DMS 273 (cell line): ENCODE results near the gene ATRNL1.

Source experiments
- DNase-seq: peaks from one replicate; lab custom pipeline; 2025; ENCODE audit not compliant: unreplicated experiment; lab: John Stamatoyannopoulos, UW

The ATRNL1 gene

GRCh38 chr10:115942101-115942500 lies 848.9 kb downstream of the ATRNL1 start:
- no peak for DNase-seq

GRCh38 chr10:115944538-115944937 lies 851.4 kb downstream of the ATRNL1 start:
- no peak for DNase-seq

DNA sequence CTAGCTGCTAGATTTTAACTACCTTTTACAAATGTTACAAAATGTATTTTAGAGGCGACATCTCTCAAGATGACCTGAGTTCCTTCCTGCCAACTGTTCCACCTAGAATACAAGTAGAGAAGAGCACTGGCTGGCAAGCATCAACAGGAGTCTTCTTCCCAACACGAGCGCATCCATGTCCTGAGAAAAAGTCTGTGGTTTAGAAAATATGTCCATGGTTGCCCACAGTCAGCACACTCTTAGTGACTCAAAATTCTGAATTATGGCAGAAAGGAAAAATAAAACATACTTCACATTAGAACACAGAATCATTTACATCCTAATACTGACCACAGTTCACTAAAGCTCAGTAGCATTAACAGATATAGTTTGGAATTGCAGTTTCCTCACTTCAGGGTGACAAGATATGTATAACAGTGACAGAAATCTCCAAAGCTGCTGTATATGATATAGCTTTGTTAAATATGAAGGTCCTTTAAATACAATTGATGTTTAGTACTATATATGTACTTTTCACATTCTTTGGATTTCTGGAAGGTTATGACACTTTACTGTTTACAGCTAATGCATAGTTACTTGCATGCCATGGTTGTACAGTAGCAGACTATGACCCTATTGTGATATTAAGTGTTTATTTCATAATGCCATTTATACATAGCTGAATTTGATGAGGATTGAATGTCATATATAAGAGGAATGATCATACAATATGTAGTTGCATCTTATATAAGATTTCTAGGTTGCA lies 852.7 kb downstream of the ATRNL1 start:
- no peak for DNase-seq

DNA sequence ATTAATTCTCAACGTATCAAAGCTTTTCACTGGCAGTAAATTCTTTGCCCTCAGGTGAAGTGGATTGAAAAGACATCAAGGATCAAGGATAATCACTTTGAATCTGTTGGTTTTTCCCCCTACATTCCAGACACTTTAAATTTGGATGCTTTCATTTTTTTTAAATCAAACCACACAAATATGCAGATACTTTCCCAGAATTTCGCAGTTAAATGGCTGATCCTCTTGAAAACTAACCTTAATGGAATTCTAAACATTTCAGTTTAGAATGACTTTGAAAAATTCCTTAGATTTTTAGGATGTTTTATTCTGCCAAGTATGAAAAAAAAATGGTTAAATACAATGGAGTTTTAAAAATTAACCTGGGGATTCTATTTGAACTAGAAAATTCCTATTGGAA lies 853.9 kb downstream of the ATRNL1 start:
- DNase-seq = no peak

- DNase-seq = peak; percentile 42
These were observed 855.3 kb downstream of the ATRNL1 start for GRCh38 chr10:115948465-115948864.

DNA sequence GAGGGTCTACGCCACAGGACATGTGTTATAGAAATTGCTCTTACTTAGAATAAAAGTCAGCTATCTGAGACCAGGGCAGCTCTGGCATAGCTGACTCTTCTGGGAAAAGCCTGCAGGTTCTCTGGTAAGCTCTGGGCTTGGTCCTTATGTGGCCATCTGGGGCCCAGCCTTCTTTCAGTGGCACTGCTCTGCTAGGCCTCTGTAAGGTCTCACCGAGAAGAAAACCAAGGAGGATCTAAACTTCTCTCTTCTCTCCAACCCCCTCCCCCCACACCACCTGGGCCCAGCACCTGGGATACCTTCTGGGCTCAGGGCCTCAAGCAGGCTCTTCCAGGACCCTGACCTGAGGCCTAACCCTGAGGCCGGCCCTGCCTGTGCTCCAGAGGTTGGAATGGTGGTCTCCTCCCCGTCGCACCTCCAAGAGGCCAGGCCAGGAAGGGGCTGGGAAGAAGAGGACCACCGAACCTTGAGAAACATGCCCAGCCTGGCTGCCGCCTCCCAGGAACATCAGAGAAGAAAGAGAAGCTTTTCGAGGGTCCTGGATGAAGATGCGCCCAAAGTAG lies 856.2 kb downstream of the ATRNL1 start:
- peak; percentile 2 for DNase-seq

GRCh38 chr10:115950320-115950719 lies 857.2 kb downstream of the ATRNL1 start:
- DNase-seq = no peak

DNA sequence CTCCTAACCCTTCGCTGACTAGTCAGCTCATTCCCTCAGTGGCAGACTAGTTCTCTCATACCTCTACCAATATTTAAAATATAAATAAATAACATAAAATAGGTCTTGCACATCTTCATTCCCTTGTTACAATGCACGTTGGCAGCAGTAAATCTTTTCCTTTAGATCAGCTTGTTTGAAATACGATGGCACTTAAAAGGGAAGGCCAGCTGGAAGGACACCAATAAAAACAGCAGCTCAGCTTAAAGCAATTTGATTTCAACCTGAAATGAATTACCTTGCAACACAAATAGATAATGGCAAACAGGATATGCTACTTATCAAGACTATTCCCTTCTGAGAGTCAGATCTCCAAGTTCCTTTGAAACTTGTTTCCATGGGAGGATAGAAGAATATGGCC lies 858.1 kb downstream of the ATRNL1 start:
- DNase-seq = no peak

- no peak for DNase-seq
These were observed 860.1 kb downstream of the ATRNL1 start for GRCh38 chr10:115953281-115953680.

- no peak for DNase-seq
These were observed 860.8 kb downstream of the ATRNL1 start for GRCh38 chr10:115953968-115954367.

DNA sequence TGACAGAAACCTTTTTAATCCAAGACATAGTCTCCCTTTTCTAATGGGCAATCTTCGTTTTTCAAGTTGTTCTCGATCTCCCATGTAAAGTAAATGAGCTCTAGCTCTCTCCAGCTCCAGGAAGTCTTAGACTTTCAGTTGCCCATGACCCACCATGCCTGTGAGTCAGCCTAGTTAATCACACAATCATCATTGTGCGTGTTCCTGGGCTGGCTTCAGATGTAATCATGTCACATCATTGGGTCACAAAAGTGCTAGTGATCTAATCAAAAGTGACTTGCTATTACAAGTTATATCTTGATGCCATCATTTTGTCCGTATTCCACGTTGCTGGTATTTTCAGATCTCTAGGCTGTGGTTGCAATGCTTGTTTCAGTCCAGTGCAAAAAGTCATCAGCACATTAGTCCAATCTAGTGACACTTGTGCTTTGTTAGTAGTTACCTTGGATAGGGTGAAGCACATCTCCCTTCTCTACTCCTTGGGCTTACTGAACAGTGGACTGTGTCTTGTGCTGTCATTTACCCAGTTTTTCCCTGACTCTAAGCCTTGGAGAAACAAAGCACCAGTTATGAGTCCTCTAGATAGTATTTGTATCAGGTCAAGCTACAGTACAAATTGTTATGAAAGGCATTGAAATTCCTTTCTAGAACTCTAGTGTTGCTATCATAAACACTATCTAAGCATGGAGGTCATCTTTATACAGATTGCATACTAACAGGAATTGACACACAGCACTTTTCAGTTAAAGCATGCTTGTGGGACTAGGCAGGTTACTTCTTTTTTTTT lies 863.3 kb downstream of the ATRNL1 start:
- no peak for DNase-seq

DNA sequence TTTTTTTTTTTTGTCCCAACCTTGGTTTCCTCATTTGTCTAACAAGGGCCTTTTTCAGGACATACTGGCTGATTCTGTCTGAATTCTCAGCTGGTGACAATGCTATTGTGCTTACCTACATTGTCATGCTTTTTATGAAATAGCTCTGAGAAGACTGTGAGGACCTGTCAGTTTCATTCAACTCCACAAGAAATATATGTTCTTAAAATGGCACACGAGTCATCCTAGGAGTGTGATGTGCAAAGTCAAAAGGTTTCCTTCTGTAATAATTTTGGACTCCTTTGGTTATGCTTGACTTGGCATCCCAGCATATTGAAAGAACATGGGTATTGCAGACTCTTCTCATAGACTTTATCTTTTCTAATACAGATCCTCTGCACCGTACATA lies 863.8 kb downstream of the ATRNL1 start:
- no peak for DNase-seq

GRCh38 chr10:115957786-115958442 lies 864.7 kb downstream of the ATRNL1 start:
- DNase-seq = no peak

- peak; percentile 86 for DNase-seq
These were observed 870.7 kb downstream of the ATRNL1 start for GRCh38 chr10:115963848-115964247.

GRCh38 chr10:115964827-115965226 lies 871.7 kb downstream of the ATRNL1 start:
- no peak for DNase-seq

DNA sequence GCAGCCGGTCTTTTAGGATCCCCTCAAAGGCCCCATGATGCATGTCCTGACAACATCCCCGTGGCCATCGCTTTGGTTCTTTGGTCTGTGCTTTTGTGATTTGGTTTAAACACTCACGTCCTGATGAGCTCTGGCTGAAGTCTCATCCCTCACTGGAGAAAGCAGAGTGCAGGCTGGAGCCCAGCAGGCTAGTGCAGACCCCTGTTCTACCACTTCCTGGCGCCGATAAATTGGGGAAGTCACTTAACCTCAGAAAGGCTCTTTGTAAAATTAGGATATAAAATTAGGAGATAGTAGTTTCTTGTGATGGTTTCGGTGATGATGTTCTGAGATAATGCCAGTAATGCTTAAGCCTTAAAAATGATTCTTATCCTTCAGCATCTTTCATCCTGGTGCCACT lies 872.2 kb downstream of the ATRNL1 start:
- no peak for DNase-seq

DNA sequence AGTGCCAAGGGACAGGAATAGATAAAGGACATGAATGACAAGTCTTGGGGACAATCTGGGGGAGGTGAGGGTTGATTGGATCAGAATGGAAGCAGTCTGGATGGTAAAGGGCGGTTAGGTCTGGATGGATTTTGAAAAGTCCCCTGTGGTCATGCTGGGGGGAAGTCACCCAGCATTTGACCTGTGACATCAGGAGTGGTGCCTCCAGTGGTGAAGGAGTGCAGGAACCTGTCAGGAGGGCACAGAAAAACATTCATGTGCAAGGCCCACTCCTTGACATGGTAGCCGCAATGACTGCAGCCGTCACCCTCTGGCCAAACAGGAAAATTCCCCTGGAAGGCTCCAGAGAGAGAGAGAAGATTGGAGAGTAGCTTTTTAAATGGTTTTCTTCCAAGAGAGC lies 875.1 kb downstream of the ATRNL1 start:
- no peak for DNase-seq

GRCh38 chr10:115969591-115969990 lies 876.4 kb downstream of the ATRNL1 start:
- DNase-seq = no peak

GRCh38 chr10:115971921-115972320 lies 878.8 kb downstream of the ATRNL1 start:
- DNase-seq = no peak

DNA sequence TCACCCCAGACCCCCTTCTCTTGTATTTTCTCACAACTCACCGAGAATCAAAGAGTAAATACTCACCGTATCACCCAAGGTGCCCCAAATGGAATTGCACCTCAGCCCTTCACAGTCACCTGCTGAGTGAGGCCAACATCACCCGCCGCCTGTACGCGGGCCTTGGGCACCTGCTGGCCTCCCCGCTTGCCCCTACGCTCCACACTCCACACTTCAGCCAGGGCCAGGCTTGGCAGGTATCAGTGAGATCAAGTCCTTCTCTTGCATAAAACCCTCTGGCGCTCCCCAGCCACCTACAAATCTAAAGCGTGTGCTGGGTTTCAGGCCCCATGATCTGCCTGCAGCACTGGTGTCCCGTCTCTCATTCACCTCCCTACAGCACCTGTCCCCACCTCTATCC lies 879.3 kb downstream of the ATRNL1 start:
- DNase-seq = no peak

DNA sequence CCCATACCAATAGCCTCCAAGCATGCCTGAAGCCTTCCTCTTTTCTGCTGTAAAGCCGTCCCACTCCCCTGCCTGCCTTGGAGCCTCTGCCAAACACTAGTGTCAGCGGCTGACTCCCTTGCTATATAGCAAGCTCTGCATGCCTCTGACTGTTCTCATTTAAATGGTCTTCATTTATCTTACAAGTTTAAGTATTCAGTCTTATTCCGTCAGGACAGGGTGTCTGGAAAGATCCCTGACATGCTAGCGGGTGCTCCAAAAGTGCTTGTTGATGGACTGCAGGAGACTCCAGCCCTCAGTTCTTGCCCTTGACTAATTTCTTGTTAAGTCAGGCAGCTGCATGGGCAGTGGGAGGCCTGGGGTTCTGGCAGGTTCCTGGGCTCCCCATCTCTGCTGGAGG lies 881.2 kb downstream of the ATRNL1 start:
- DNase-seq = no peak
